Activated effector memory CD4-positive, alpha-beta T cell treated with anti-CD3 and anti-CD28 coated beads, Interleukin-2, amount 50 U/mL, for 16 hours (primary cell): ENCODE data around the gene KRTAP10-8.
A peak's percentile ranks its signal among the peaks of the same experiment; 100 is the strongest.

ENCODE experiments used
- DNase-seq: peaks from one replicate; pipeline ENCODE4 v3.0.0-alpha.2; 2020

The KRTAP10-8 gene

GRCh38 chr21:44648557-44649311, 36.9 kb downstream of the KRTAP10-8 start:
- no peak for DNase-seq

GRCh38 chr21:44649521-44650100, 37.7 kb downstream of the KRTAP10-8 start:
- DNase-seq, result no peak

- DNase-seq, result no peak
Observed at GRCh38 chr21:44650265-44650972, 38.5 kb downstream of the KRTAP10-8 start.

GRCh38 chr21:44650973-44651675, 39.2 kb downstream of the KRTAP10-8 start:
- DNase-seq, result no peak

DNA sequence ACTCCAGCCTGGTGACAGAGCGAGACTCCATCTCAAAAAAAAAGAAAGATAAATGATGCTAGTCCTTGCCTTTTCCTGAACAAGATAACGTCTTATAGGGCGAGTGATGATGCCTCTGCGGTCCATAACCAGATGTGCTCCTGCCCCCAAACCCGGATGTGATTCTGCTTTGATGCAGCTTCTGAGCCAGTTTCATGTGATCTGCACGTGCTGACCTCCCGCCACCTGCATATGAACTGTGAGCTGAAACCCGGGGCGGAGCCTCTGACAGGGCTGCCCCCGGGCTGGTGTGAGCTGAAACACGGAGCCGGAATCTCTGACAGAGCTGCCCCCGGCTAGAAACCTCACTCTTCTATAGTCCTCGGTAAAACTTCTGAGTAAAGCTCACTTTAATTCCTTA, 41.2 kb downstream of the KRTAP10-8 start:
- DNase-seq, result peak; percentile 48

DNA sequence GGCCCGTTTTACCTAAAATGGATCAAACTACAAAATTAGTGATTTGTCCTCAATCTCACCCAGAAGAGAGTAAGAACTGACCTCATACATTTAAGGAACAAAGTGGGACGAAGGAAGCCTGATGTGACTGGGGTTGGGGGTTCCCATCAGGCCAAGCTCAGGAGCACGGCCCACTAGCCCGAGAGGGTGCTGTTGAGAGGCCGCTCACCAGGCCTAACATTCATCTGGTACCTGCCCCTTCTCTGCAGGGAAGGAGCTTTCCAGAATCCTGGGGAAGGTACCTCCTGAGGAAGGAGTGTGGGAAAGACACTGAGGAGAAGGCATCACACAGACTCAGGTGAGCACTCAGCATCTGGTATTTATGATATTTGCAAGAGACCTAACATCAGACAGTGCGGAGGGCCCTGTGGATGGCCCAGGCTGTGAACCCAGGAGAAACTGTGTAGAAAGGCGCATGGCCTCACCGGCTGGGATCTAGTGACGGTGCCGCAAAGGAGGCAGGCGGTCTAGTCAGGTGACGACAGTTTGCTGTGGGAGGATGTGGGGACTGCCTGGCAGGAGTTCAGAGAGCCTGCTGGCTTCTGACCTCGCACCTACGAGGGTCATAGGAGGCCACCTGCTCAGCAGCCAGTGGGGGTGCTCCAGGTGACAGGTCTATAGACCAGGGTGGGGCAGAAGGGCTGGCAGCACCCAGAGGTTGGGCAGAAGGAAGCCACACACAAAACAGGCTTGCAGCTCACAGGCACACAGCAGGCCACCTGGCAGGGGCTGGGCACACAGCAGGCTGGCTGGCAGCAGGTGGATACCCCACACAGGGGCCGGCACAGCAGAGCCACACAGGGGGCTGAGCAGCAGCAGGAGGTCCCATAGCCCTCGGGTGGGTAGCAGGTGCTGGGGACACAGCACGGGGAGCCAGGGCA, 42.0 kb downstream of the KRTAP10-8 start:
- DNase-seq, result peak; percentile 75

DNA sequence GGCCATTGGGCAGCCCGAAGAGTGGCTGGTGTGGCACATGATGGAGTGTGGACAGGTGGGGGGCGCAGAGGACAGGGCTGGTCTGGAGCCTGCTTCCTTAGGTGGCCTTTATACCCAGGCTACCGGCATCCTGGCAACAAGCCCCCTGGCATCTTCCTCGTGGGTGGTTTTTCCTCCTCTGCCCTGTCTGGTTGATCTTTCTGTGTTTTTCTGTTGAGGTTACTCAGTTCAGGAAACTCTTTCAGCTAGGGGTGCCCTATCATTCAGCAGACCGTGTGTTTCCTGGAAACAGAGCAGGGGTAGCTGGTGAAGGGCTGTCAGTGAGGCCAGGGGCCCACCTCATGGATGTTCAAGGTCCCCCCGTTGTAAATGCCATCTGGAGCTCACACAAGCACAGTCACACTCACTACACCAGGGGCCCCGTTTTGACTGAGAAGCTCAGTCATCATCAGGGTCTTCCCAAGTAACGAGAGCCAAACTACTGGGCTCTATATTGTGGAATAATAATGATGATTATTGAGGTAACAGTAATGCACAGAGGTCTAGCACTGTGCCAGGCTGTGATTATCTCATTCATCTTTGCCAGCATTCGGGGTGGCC, 42.8 kb downstream of the KRTAP10-8 start, which contains the start of gene KRTAP12-4:
TSS of gene KRTAP12-4 (minus strand) at position 84 of the 600 bp plus-strand sequence. CDS start at position 39, 45 bp downstream.
- DNase-seq, result no peak

GRCh38 chr21:44656868-44657267, 45.0 kb downstream of the KRTAP10-8 start:
- DNase-seq, result peak; percentile 47

GRCh38 chr21:44657635-44658540, 46.0 kb downstream of the KRTAP10-8 start, which contains the start of gene KRTAP12-3:
TSS of gene KRTAP12-3 (plus strand) at chr21:44657932. CDS start at chr21:44657980, 48 bp downstream.
- DNase-seq, result peak; percentile 74

DNA sequence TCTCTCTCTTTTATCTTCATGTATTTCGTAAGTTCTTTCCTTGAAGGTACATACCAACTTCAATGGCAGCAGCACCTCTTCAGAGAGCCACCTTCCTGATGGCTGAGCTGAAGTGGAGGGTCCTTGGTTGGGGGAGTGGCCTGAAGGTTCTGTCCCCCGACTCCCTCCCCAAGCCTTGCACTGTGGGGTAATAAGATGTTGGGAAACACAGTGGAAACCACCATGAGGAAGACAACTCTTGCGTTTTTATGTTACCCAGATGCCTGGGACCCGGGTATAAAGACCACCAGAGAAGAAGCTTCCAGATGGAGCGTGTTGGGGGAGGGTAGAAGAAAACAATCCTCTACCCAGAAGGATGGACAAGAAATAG, 46.6 kb downstream of the KRTAP10-8 start:
- no peak for DNase-seq

DNA sequence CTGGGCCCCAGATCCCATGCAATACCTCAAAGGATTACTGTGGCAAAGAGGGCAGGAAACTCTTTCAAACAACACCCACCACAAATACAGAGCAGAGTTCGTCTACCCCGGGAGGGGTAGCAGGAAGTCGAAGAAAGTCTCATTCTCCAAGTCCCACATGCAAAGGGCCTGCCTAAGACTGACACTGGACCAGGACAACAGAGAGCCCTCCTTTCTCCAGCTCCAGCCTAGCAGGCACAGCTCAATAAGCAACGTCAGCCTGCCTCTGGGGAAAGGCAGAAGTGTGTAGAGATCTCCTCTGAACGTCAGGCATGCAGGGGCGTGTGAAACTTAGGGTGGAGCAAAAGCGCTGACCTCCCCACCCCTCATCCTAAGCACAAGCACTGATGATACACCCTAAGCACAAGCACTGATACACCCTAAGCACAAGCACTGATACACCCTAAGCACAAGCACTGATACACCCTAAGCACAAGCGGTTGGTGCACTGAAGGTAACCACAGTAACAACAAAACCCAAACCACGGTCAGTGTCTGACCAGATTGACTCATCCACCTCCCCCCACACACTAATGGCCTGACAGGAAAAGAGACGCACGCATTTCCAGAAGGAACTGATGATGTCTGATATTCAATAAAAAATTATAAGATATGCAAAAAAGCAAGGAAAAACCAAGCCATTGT, 47.2 kb downstream of the KRTAP10-8 start:
- peak; percentile 61 for DNase-seq

- peak; percentile 19 for DNase-seq
Observed at GRCh38 chr21:44661567-44661966, 49.7 kb downstream of the KRTAP10-8 start.
